HG02798 (cell line): Measurements from ENCODE around the gene ADIRF.

ENCODE experiments used
- ATAC-seq: cut with Tn5 transposase; IDR thresholded peaks from one replicate; pipeline ENCODE4 v1.9.1; 2021; ENCODE audit warnings: mild to moderate bottlenecking; ENCODE audit not compliant: unreplicated experiment, poor library complexity

ADIRF gene

GRCh38 chr10:86959737-86960002, 8.6 kb upstream of the ADIRF start:
- ATAC-seq, result no peak

GRCh38 chr10:86960003-86960862, 8.0 kb upstream of the ADIRF start:
- peak; percentile 73 for ATAC-seq

GRCh38 chr10:86960863-86961434, 7.3 kb upstream of the ADIRF start:
- no peak for ATAC-seq

- no peak for ATAC-seq
These were observed 6.7 kb upstream of the ADIRF start for GRCh38 chr10:86961481-86962091.

GRCh38 chr10:86962136-86962980, 5.9 kb upstream of the ADIRF start:
- ATAC-seq, result no peak

- no peak for ATAC-seq
These were observed 5.3 kb upstream of the ADIRF start for GRCh38 chr10:86962981-86963310.

- ATAC-seq, result no peak
These were observed 4.9 kb upstream of the ADIRF start for GRCh38 chr10:86963341-86963919.

GRCh38 chr10:86964061-86964846, 4.0 kb upstream of the ADIRF start:
- ATAC-seq, result no peak

- ATAC-seq, result no peak
These were observed 3.5 kb upstream of the ADIRF start for GRCh38 chr10:86964847-86965190.

GRCh38 chr10:86965986-86966654, 2.2 kb upstream of the ADIRF start:
- ATAC-seq, result peak; percentile 32

GRCh38 chr10:86967481-86967941, 771 bp upstream of the ADIRF start:
- no peak for ATAC-seq

GRCh38 chr10:86968994-86969355, 693 bp downstream of the ADIRF start:
- ATAC-seq, result no peak

GRCh38 chr10:86969421-86970041, 1.2 kb downstream of the ADIRF start:
- ATAC-seq, result no peak

- ATAC-seq, result no peak
These were observed 2.1 kb downstream of the ADIRF start for GRCh38 chr10:86970162-86970981.

- no peak for ATAC-seq
These were observed 2.6 kb downstream of the ADIRF start for GRCh38 chr10:86970982-86971231.

GRCh38 chr10:86971232-86971991, 3.1 kb downstream of the ADIRF start:
- peak; percentile 88 for ATAC-seq

- ATAC-seq, result no peak
These were observed 4.5 kb downstream of the ADIRF start for GRCh38 chr10:86972613-86973380.
